ENCODE measurements around the gene ZNF778. TPM values are rescaled to one million over a fixed set of nuclear protein-coding genes. Genes with fewer than 3 reads are reported as not detected.
"Not testable (repeated sequence)": the region's sequence is repeated elsewhere in the genome, so short reads cannot be mapped to it uniquely, and the experiment has no call there.

Gene ZNF778
- total and polyA plus RNA-seq, 2 donors from 2014 or later: 2.2 to 12.7 TPM

DNA sequence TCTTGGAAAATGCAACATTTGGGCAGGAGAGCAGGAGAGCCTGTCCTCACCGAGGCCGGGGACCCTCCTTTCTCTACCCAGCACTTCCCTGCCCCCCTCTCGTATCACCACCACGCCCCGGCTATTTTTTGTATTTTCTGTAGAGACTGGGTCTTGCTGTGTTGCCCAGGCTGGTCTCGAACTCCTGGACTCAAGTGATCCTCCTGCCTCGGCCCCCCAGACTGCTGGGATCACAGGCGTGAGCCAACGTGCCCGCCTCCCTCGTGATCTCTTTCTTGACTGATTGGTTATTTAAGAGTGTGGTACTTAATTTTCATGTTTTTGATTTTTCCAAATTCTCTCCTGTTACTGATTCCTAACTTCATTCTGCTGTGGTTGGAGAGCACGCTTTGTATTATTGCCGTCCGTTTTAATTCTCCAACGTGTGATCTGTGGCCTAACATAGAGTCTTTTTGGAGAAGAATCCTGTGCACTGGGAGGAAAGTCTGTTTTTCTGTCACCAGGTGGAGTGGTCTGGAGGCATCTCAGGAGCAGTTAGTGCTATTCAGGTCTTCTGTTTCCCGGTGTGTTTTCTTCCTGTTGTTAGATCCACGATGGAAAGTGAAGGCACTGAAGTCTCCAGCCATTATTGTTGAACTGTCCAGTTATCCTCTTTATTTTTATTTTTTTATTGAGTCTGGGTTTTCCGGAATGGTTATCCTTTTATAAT lies 40.4 kb downstream of the ZNF778 start:
- intact Hi-C loops (cut with DNase I): no loop called here
- Histone ChIP-seq H3K4me3 (ENCODE audit: low read length in 3 of 3) (peak overlapping the region in 2 of 3 donors; percentile 29 to 71), H3K27ac (ENCODE audit: low read depth in 2 of 2, low read length in 2 of 2) (no peak overlapping the region), H3K9me3 (ENCODE audit: control insufficient read depth in 2 of 3, insufficient read depth in 1 of 3, low read length in 3 of 3) (no peaks in the 10 kb centered on the region), H3K4me1 (ENCODE audit: control insufficient read depth in 2 of 3, insufficient read depth in 2 of 3, low read depth in 1 of 3, low read length in 3 of 3) (peaks cover 0 to 9% (median 3%) of the 10 kb centered on the region in 3 donors), H3K9ac (ENCODE audit: low read length in 3 of 3) (peak overlapping the region in 1 of 3 donors; percentile 40), H3K36me3 (ENCODE audit: control insufficient read depth in 2 of 3, insufficient read depth in 3 of 3, low read length in 3 of 3) (no peaks in the 10 kb centered on the region), H3K27me3 (ENCODE audit: control insufficient read depth, insufficient read depth, low read length) (no peaks in the 10 kb centered on the region)
- FAIRE-seq (no peak), DNase-seq (no peak)
- TF ChIP-seq, protein P1, sequence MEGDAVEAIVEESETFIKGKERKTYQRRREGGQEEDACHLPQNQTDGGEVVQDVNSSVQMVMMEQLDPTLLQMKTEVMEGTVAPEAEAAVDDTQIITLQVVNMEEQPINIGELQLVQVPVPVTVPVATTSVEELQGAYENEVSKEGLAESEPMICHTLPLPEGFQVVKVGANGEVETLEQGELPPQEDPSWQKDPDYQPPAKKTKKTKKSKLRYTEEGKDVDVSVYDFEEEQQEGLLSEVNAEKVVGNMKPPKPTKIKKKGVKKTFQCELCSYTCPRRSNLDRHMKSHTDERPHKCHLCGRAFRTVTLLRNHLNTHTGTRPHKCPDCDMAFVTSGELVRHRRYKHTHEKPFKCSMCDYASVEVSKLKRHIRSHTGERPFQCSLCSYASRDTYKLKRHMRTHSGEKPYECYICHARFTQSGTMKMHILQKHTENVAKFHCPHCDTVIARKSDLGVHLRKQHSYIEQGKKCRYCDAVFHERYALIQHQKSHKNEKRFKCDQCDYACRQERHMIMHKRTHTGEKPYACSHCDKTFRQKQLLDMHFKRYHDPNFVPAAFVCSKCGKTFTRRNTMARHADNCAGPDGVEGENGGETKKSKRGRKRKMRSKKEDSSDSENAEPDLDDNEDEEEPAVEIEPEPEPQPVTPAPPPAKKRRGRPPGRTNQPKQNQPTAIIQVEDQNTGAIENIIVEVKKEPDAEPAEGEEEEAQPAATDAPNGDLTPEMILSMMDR (IDR thresholded peaks at IDR 0.05; ENCODE audit: borderline replicate concordance, extremely low read depth, insufficient read depth): no peak

DNA sequence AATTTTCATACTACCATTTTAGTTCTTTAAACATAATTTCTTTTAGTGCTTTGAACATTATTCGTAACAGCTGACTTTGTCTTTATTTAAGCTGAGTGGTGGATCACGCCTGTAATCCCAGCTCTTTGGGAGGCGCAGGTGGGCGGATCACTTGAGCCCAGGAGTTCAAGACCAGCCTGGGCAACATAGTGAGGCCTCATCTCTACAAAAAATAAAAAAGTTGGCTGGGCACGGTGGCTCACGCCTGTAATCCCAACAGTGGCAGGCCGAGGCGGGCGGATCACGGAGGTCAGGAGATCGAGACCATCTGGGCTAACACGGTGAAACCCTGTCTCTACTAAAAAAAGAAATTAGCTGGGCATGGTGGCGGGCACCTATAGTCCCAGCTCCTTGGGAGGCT lies 42.4 kb downstream of the ZNF778 start:
- FAIRE-seq; DNase-seq; H3K4me3 ChIP-seq (ENCODE audit: low read length in 3 of 3); H3K27me3 ChIP-seq (ENCODE audit: control insufficient read depth, insufficient read depth, low read length); H3K9me3 ChIP-seq (ENCODE audit: control insufficient read depth in 2 of 3, insufficient read depth in 1 of 3, low read length in 3 of 3); H3K9ac ChIP-seq (ENCODE audit: low read length in 3 of 3); H3K27ac ChIP-seq (ENCODE audit: low read depth in 2 of 2, low read length in 2 of 2); H3K4me1 ChIP-seq (ENCODE audit: control insufficient read depth in 2 of 3, insufficient read depth in 2 of 3, low read depth in 1 of 3, low read length in 3 of 3); H3K36me3 ChIP-seq (ENCODE audit: control insufficient read depth in 2 of 3, insufficient read depth in 3 of 3, low read length in 3 of 3); intact Hi-C loops (cut with DNase I): not testable (repeated sequence)

DNA sequence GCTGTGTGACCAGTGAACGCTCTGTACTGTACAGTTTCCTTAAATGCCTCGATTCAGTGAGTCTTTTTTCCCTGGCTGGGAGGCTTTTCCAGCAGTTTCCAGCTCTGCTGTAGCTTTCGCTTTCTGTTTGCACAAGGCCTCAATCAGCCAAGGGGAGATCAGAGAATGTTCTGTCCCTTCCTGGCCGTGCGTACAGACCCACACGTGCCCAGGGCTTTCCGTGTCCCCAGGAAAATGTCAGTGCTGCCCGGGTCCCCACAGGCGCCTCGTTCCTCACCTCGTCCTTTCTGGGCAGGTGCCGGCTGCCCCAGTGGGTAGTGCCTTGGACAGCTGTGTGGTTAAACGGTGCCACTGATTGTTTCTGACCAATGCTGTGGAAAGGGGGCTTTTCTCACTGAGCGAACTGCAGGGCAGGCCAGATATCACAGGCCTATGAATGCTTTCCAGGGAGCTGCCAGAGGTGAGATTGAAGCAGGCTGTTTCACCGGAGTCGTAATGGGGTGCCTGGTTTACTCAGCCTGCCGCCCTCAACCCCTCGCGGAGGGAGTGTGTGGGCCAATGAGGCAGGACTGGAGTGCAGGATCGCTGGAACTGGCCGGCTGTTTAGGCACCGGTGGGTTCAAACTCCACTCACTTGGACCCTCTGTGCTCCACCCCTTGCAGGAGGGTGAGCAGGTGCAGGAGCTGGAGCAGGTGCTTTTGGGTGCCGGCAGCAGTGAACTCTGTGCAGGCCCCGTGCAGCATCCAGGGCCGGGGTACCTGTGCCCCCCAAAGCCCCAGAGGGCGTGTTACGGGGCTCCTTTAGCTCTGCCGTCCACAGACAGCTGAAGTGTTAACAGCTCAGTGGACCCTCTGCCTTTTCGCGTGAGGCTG lies 44.4 kb downstream of the ZNF778 start:
- H3K27ac ChIP-seq (ENCODE audit: low read depth in 2 of 2, low read length in 2 of 2): peak overlapping the region; percentile 66 to 92
- DNase-seq (no peak), FAIRE-seq (no peak)
- intact Hi-C loops (cut with DNase I): no loop called here
- TF ChIP-seq, protein P1 (IDR thresholded peaks at IDR 0.05; ENCODE audit: borderline replicate concordance, extremely low read depth, insufficient read depth): no peak
- H3K36me3 ChIP-seq (ENCODE audit: control insufficient read depth in 2 of 3, insufficient read depth in 3 of 3, low read length in 3 of 3): no peaks in the 10 kb centered on the region
- H3K9me3 ChIP-seq (ENCODE audit: control insufficient read depth in 2 of 3, insufficient read depth in 1 of 3, low read length in 3 of 3): no peaks in the 10 kb centered on the region
- H3K4me1 ChIP-seq (ENCODE audit: control insufficient read depth in 2 of 3, insufficient read depth in 2 of 3, low read depth in 1 of 3, low read length in 3 of 3): peaks cover 0 to 5% (median 3%) of the 10 kb centered on the region in 3 donors
- H3K9ac ChIP-seq (ENCODE audit: low read length in 3 of 3): peak overlapping the region in 1 of 3 donors; percentile 46
- H3K27me3 ChIP-seq (ENCODE audit: control insufficient read depth, insufficient read depth, low read length): no peaks in the 10 kb centered on the region
- peak overlapping the region in 2 of 3 donors; percentile 37 to 40 for H3K4me3 ChIP-seq (ENCODE audit: low read length in 3 of 3)
